Erythroblast (primary cell): Measurements from ENCODE around the gene PARD3.

Experiments
- DNase-seq, 2 experiments: peaks; one replicate each; lab custom pipeline; 2025; lab: John Stamatoyannopoulos, UW
- GATA1 ChIP-seq: IDR thresholded peaks from 2 replicates; pipeline ENCODE4 v1.6.1; 2011; ENCODE audit warnings: low read depth, mild to moderate bottlenecking, control low read depth, low read length, moderate library complexity
- POLR2A ChIP-seq: IDR thresholded peaks from 2 replicates; pipeline ENCODE4 v1.6.1; 2011; ENCODE audit warnings: mild to moderate bottlenecking, low read length

The PARD3 gene

DNA sequence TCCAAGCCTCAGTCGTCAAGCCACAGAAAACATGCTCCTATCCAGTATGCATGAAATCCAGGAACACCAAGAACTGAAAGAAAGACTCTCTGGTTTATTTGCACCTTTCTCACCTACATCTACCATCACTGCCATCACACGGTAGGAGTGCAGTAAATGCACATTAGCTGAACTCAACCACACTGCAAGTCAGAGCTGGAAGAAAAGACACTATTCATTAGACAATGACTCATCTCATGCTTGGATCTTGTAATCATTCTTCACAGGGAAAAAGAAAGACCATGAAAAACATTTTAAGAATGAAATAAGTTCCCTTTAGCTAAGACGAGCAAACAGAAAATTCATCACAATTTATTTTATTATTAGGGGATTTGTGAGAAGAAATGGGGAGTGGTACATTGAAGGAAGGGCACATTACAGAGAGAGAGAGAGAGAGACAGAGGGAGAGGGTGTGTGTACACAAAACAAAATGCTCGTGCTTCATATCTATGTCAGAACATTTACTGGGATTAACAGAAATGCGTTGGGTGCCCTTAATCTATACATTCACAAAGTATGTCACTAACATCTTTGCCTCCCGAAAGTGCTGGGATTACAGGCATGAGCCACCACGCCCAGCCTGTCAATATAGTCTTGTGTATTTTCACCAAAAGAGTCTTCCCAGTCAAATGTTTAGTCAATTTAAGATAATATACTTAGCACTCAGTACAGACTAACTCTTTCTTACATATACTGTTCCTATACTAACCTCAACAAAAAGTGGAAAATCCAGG, 324.9 kb downstream of the PARD3 start:
- TF ChIP-seq POLR2A (no peak), GATA1 (no peak)
- no peak for DNase-seq

DNA sequence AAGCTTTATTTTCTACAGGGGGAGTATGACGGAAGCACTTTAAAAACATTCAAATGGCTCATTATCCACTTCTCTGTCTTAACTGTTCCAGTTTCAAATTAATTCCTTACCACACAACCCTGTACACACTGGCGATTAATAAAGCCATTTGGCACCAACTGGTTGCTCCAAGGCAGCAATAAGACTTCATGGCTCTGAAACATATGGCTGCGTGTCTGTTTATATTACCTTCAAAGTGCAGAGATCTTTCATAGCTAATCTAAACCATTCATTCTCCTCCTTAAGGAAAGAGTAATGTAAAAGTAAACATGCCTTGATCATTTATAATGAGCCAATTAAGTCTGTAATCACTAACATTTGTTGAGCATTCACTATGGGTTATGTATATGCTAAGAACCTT, 325.7 kb downstream of the PARD3 start:
- TF ChIP-seq POLR2A, result no peak
- TF ChIP-seq GATA1, result no peak
- no peak for DNase-seq

DNA sequence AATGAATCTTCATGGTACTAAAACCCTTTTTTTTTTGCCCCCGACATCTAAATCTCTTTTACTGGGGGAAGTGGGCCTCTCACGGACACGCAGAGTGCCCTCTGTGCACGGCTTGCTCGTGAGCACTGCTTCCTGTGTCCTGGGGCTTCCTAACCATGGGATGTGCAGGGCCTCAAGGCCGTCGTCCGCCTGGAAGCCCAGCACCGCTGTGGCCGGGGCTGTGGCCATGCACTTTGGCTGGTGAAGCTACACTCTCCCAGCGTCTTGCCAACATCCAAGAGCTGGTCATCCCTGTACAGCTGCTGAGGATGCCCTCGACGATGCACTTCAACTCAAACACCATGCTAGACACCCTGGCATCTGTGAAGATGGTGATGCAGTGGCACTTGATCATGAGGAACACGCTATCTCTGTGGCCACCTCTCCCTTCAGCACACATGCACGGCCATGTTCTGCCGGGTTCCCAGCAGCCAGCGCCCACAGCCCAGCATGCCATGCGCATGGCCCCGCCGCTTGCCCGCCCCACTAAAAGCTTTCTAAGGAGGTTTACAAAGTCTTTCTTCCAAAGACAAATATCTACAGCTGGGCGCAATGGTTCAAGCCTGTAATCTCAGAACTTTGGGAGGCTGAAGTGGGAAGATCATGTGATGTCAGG, 326.5 kb downstream of the PARD3 start:
- TF ChIP-seq GATA1 (no peak), POLR2A (no peak)
- DNase-seq, result no peak

DNA sequence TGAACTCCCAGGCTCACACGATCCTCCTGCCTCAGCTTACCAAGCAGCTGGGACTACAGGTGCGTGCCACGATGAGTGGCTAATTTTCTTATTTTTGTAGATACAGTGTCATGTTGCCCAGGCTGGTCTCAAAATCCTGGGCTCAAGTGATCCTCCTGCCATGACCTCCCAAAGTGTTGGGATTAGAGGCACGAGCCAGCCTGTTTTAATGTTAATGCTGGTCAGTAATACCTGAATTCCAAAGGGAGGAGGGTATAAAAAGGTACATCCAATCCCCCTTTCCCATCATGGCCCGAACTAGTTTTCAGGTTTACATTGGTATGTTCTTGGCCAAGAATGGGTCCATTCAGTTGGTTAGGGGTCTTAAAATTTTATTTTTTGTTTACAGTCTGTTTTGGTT, 329.1 kb downstream of the PARD3 start:
- TF ChIP-seq GATA1, result no peak
- no peak for TF ChIP-seq POLR2A
- DNase-seq, result no peak

DNA sequence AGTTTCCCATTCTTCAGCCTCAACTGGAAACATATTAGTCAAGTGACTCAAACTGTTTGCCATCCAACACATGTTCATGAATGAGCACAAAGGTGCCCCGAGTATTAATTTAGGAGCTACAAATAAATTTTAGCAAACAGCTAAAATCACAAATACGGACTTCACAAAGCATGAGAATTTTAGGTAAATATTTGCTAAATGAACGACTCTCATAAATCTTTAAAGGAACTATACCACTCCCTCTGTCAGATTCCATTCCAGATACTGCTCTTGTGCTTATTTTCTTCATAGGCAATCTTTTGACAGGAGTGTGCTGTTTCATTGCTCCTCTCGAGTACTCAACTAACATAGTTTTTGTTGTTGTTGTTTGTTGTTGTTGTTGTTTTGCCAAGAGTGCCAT, 330.9 kb downstream of the PARD3 start:
- no peak for TF ChIP-seq GATA1
- TF ChIP-seq POLR2A, result no peak
- DNase-seq, result no peak

DNA sequence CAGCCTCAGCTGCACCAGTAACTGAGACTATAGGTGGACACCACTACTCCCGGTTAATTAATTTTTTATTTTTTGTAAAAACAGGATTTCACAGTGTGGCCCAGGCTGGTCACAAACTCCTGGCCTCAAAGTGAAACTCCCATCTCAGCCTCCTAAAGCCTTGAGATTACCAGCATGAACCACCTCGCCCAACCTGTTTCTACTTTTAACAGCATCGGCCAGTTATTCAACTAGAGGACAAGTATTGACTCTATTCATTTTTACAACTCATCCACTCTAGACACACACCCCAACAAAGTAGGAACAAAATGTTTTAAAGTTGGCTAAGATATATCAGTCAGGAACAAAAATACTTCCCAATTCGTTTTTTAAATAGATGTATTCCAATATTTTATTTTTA, 334.8 kb downstream of the PARD3 start:
- no peak for DNase-seq
- no peak for TF ChIP-seq GATA1
- TF ChIP-seq POLR2A, result no peak

DNA sequence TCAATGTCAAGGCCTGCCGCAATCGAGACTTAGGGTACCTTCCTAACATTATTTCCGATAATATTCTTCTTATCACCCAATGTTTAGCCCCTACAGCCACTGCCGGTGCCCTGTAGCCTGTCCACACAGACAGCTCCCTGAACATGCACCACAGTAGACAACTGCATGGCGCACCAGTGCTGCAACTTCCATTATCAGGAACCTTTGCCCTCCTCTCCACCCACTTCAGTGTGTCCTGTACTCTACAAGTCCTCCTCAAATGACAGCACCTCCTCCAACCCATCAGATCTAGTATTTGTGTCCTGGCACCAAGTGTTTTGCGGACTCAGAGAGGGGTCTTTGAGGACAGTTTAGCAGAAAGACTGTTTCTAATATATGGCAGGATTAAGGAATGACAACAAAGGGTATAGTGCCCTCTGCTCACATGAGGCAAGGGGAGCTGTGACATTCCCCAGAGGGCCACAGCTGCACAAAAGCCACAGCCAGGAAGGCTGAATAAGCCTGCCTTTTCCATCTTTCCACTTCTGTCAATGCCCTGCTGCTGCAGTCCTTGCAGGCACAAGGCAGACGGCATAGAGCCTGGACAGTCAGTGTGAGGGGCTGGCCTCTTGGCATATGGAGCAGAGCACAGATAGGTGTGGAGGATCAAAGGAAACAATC, 335.4 kb downstream of the PARD3 start:
- TF ChIP-seq POLR2A (no peak), GATA1 (no peak)

DNA sequence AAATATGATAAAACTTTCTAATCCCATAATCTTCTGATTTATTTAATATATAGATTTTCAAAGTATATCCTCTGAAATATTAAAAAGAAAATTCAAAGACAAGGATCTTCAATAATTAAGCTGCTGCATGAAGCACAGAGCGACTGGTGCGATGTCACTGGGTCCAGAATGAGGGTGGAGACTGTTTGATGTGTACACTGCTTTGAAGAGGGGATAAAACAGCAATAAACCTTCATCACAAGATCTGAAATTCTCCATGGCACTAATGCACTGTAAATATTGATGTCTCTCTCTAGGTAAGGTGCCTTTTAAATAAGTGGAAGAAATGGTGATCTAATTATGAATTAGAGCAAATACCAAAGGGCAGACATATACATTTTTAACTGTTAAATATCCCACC, 337.8 kb downstream of the PARD3 start:
- no peak for DNase-seq
- TF ChIP-seq POLR2A (no peak), GATA1 (no peak)

More for the DNA sequence above, 335.4 kb downstream of the PARD3 start:
- DNase-seq, result no peak

DNA sequence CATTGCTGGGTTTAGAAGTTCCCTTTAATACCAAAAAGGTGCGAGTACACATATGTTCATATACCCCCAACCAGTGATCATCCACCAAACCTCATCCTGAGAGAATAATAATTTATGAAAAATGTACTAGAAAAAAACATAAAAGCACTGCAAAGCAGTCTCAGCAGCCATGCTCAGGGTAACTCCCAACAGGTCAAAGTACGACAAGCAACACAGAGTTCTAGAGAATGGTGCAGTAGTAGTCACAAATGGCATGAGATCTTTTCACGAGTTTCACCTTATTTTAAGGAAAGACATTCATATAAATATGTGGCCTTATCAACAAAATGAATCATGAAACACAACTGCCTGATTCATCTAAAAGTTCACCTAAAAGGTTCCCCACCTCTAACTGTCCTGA, 338.5 kb downstream of the PARD3 start:
- TF ChIP-seq POLR2A (no peak), GATA1 (no peak)
- no peak for DNase-seq

DNA sequence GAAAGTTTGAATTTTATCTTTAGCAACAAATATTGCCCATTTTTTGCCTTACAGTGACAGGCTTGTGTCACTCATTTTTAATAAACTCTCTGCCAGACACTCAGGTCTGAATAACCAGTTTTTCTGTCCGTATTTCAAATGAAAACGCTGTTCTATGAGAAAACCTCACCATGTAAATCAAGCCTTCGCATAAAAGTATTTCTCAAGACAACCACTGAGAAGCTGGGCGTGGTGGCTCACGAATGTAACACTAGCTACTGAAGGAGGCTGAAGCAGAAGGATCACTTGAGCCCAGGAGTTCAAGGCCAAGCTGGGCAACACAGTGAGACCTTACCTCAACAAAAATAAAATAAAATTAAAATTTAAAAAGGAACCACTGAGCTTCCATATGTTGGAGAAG, 339.3 kb downstream of the PARD3 start:
- DNase-seq, result no peak
- TF ChIP-seq GATA1 (no peak), POLR2A (no peak)

DNA sequence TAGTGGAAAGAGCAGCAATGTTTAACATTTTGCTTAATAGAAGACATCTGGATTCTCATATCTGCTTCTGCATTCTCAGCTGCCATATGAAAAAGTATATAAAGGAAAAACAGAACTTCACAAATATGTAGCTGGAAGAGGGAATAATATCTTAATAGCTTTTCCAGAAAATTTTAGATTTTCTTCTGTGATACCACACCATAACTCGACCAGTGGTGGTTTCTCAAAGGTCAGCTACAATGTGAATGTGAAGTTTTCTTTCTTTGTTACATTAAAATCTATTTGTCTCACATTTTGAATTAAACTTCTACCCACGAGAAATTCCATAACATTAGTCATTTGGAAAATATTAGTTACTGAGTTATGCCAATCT, 339.8 kb downstream of the PARD3 start:
- no peak for TF ChIP-seq GATA1
- no peak for TF ChIP-seq POLR2A
- no peak for DNase-seq

DNA sequence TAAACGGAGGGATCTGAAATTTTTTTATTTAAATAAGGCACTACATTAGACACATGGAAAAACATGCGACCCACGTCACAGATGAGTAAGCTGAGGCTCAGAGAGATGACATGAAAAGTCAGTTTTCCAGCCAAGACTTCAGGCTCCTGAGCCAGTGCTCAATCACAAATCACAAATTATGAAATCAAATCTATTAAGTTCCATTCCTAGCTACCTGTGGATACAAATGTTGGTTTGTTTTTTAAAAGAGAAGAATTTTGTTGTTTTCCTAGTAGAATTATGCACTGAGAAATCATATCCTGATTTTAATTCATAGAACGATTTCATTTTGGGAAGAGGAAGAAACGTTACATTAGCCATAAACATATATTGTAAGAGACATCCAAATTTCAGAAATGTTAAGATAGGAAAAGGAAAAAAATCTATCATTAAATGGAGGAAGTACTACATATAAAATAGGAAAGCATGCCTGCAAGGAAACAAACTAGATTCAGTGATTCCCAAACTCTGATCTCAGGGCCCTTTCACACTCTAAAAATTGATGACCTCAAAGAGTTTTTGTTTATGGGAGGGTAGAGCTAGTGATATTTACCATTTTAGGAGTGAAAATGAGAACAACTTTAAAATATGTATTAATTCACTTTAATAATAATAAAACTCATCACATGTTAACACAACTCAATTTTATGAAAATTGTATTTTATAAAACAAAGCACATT, 340.4 kb downstream of the PARD3 start:
- DNase-seq, result no peak
- TF ChIP-seq GATA1, result no peak
- TF ChIP-seq POLR2A, result no peak

DNA sequence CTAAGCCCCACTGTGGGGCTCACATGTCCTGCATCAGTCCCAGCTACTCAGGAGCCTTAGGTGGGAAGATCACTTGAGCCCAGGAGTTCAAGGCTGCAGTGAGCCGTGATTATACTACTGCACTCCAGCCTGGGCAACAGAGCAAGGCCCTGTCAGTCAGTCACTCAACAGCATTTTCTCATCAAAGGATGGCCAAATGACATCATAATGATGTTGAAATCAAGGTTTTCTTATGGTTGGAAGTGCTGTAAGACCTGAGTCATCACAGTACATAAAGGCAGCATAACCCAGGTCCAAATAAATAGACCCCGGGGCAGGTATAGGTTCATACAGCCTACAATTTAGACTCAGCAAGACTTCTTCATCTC, 341.1 kb downstream of the PARD3 start:
- DNase-seq, result no peak
- TF ChIP-seq POLR2A, result no peak
- TF ChIP-seq GATA1, result no peak
